ENCODE measurements around the gene PCDHGC5. TPM values are rescaled to one million over a fixed set of nuclear protein-coding genes. Genes with fewer than 3 reads are reported as not detected.

PCDHGC5 gene
- total RNA-seq, 4 donors from 2014 or later = 0.16 to 1.5 (median 0.36) TPM; not detected in 1

GRCh38 chr5:141489841-141490240 is 960 bp downstream of the PCDHGC5 start:
- ATAC-seq = no peak
- H3K4me3 ChIP-seq = no peak overlapping the region
- no peak overlapping the region for H3K27ac ChIP-seq
- intact Hi-C loops (cut with DNase I; ENCODE audit: low total_unique reads) (no loop called here), in situ Hi-C loops (cut with MboI; ENCODE audit: low sequenced_read_pairs in 4 of 4) (no loop called here)
- DNase-seq = no peak
- no peak for TF ChIP-seq CTCF (IDR thresholded peaks at IDR 0.05 in 4 of 5, conservative IDR thresholded peaks at IDR 0.05 in 1 of 5)
- TF ChIP-seq POLR2A (IDR thresholded peaks at IDR 0.05) = no peak
- H3K36me3 ChIP-seq = no peaks in the 10 kb centered on the region
- no peaks in the 10 kb centered on the region for H3K9me3 ChIP-seq
- H3K4me1 ChIP-seq = peaks cover 11 to 33% of the 10 kb centered on the region in 2 donors
- no peaks in the 10 kb centered on the region for H3K27me3 ChIP-seq

GRCh38 chr5:141490271-141490670 is 1.4 kb downstream of the PCDHGC5 start:
- intact Hi-C loops (cut with DNase I; ENCODE audit: low total_unique reads) (no loop called here), in situ Hi-C loops (cut with MboI; ENCODE audit: low sequenced_read_pairs in 4 of 4) (no loop called here)
- peaks cover 9 to 28% of the 10 kb centered on the region in 2 donors for H3K4me1 ChIP-seq
- TF ChIP-seq POLR2A (IDR thresholded peaks at IDR 0.05) = no peak
- no peak for TF ChIP-seq CTCF (IDR thresholded peaks at IDR 0.05 in 4 of 5, conservative IDR thresholded peaks at IDR 0.05 in 1 of 5)
- no peak for ATAC-seq
- no peaks in the 10 kb centered on the region for H3K27me3 ChIP-seq
- H3K36me3 ChIP-seq = no peaks in the 10 kb centered on the region
- H3K27ac ChIP-seq = no peak overlapping the region
- no peak for DNase-seq
- H3K4me3 ChIP-seq = no peak overlapping the region
- no peaks in the 10 kb centered on the region for H3K9me3 ChIP-seq

GRCh38 chr5:141490771-141491170 is 1.9 kb downstream of the PCDHGC5 start:
- no peak overlapping the region for H3K4me3 ChIP-seq
- no peaks in the 10 kb centered on the region for H3K36me3 ChIP-seq
- intact Hi-C loops (cut with DNase I; ENCODE audit: low total_unique reads) (no loop called here), in situ Hi-C loops (cut with MboI; ENCODE audit: low sequenced_read_pairs in 4 of 4) (no loop called here)
- H3K27ac ChIP-seq = no peak overlapping the region
- ATAC-seq = no peak
- no peaks in the 10 kb centered on the region for H3K27me3 ChIP-seq
- H3K9me3 ChIP-seq = no peaks in the 10 kb centered on the region
- peaks cover 9 to 25% of the 10 kb centered on the region in 2 donors for H3K4me1 ChIP-seq
- no peak for DNase-seq
- no peak for TF ChIP-seq POLR2A (IDR thresholded peaks at IDR 0.05)
- no peak for TF ChIP-seq CTCF (IDR thresholded peaks at IDR 0.05 in 4 of 5, conservative IDR thresholded peaks at IDR 0.05 in 1 of 5)

- H3K9me3 ChIP-seq = no peaks in the 10 kb centered on the region
- TF ChIP-seq POLR2A (IDR thresholded peaks at IDR 0.05) (no peak), CTCF (IDR thresholded peaks at IDR 0.05 in 4 of 5, conservative IDR thresholded peaks at IDR 0.05 in 1 of 5) (no peak)
- intact Hi-C loops (cut with DNase I; ENCODE audit: low total_unique reads) = no loop called here
- in situ Hi-C loops (cut with MboI; ENCODE audit: low sequenced_read_pairs in 4 of 4) = no loop called here
- peaks cover 9 to 22% of the 10 kb centered on the region in 2 donors for H3K4me1 ChIP-seq
- H3K27me3 ChIP-seq = no peaks in the 10 kb centered on the region
- DNase-seq = no peak
- H3K4me3 ChIP-seq = no peak overlapping the region
- H3K27ac ChIP-seq = no peak overlapping the region
- ATAC-seq = no peak
- no peaks in the 10 kb centered on the region for H3K36me3 ChIP-seq
These were observed 2.7 kb downstream of the PCDHGC5 start for GRCh38 chr5:141491323-141492167.

Measured in gastrocnemius medialis (tissue), 4 donors.